Measurements from ENCODE around the gene ICAM5. TPM values are rescaled to one million over a fixed set of nuclear protein-coding genes. Genes with fewer than 3 reads are reported as not detected.
A peak's percentile ranks its signal among the peaks of the same experiment; 100 is the strongest.

Gene ICAM5
- total RNA-seq, 1 experiment from 2014 or later: 1.6 TPM

- Histone ChIP-seq H3K56ac (ENCODE audit: insufficient read length, low read depth, low read length) (no peak overlapping the region), H2BK5ac (ENCODE audit: insufficient read length, low read length) (no peak overlapping the region), H3K79me2 (ENCODE audit: insufficient read depth, low read length) (no peaks in the 10 kb centered on the region), H3K4ac (ENCODE audit: low read depth, low read length) (no peak overlapping the region), H2AFZ (ENCODE audit: low read length) (no peak overlapping the region), H3T11ph (ENCODE audit: low read length) (no peak overlapping the region), H3K27me3 (ENCODE audit: insufficient read depth, low read length) (peaks cover 61% of the 10 kb centered on the region), H3K9ac (ENCODE audit: extremely low read depth, insufficient read length, low read length) (no peak overlapping the region), H3K27ac (ENCODE audit: insufficient read length, low read depth, low read length) (no peak overlapping the region), H3K4me1 (ENCODE audit: insufficient read depth, low read length) (no peaks in the 10 kb centered on the region; the same call in 1 of the 2 replicates), H4K20me1 (ENCODE audit: control insufficient read depth, insufficient read depth, insufficient read length) (no peaks in the 10 kb centered on the region), H2BK20ac (ENCODE audit: low read depth, low read length, poor library complexity, severe bottlenecking) (no peak overlapping the region), H4K5ac (ENCODE audit: insufficient read length, low read depth, low read length) (no peak overlapping the region), H2BK15ac (ENCODE audit: low read depth, low read length) (no peak overlapping the region), H3K79me1 (ENCODE audit: insufficient read depth, low read depth, low read length, poor library complexity, severe bottlenecking) (no peaks in the 10 kb centered on the region), H3K14ac (ENCODE audit: insufficient read depth, low read length) (no peak overlapping the region; the same call in 1 of the 2 replicates), H3K23me2 (ENCODE audit: insufficient read length, low read depth, low read length, poor library complexity, severe bottlenecking) (peaks cover 40% of the 10 kb centered on the region), H2BK12ac (ENCODE audit: insufficient read length, low read depth, low read length) (no peak overlapping the region), H4K8ac (replicated peaks; ENCODE audit: insufficient read length, low read depth, low read length) (no peak overlapping the region), H4K91ac (ENCODE audit: insufficient read length, low read depth, low read length) (no peak overlapping the region), H3K18ac (ENCODE audit: insufficient read length, low read depth, low read length) (no peak overlapping the region), H3K23ac (ENCODE audit: insufficient read length, low read depth, low read length) (no peak overlapping the region), H2BK120ac (ENCODE audit: low read depth, low read length, poor library complexity, severe bottlenecking) (no peak overlapping the region), H2AK5ac (ENCODE audit: insufficient read length, low read length) (no peak overlapping the region), H3K4me2 (ENCODE audit: insufficient read depth, insufficient read length, low read length) (peak overlapping the region; percentile 92), H3K9me3 (ENCODE audit: control insufficient read depth, low read depth, low read length) (no peaks in the 10 kb centered on the region)
- Mint-ChIP-seq H3K27ac (no peak overlapping the region), H3K9me3 (peaks cover 0 to 3% of the 10 kb centered on the region in 2 experiments; a peak in 3 of 5 replicates), H3K27me3 (ENCODE audit: low read depth) (peaks cover 99% of the 10 kb centered on the region), H3K4me3 (peak overlapping the region; percentile 51 to 92), H3K36me3 (ENCODE audit: insufficient read depth in 1 of 3, low read depth in 3 of 3) (no peaks in the 10 kb centered on the region; a peak in 3 of 7 replicates), H3K4me1 (peaks cover 17 to 44% of the 10 kb centered on the region in 2 experiments)
- TF ChIP-seq CTCF (conservative IDR thresholded peaks at IDR 0.05): no peak
- WGBS (ENCODE audit: extremely low coverage, insufficient read length, low lambda C conversion rate): no CpG with 5 or more reads among the region's 56 CpGs
- peak; percentile 66 for DNase-seq
Measured at GRCh38 chr19:10292789-10293636, 3.3 kb downstream of the ICAM5 start.
